ENCODE data around the gene AQP4. TPM values are rescaled to one million over a fixed set of nuclear protein-coding genes. Genes with fewer than 3 reads are reported as not detected.

Gene AQP4
- total and polyA plus RNA-seq, 2 of the 13 experiments (the other 11 are each of a cell fraction or from before 2014, with no cell fraction given) = 0.20 to 0.62 TPM

DNA sequence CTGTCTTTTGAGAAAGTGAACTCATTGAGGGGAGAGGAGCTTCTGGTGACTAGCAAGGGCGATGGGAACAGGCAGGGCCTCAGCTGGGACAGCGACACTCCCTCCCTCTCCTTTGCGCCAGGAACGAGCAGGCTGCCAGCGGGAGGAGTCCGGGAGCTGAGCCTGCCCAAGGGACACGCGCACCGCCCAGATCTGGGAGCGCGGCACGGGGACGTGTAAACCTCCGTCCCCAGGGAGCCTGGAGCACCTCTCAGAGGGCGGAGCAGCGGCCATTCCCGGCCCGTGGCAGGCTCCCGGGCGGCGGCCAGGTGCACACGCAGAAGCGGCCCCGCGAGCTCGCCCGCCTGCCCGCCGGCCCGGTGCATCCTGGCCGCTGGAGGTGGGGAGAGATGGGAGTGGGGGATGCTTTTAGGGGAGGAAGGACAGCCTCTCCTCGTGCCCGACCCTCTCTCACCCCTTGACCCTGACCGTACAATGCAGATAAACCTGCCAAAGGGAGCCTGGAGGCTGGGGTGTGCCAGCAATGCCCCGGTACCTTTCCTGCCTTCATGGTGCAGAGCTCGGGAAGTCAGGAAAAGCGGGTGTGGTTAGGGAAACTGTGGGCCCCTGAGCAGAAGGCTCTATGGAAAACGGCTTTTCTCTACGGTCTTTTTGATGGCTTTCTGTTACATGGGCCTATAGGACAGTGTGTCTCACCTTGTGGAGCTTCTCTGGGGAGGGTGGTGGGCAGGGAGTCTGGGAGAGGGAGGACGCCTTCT lies 2.2 kb downstream of the AQP4 start (continued):
- TF ChIP-seq, protein P1, sequence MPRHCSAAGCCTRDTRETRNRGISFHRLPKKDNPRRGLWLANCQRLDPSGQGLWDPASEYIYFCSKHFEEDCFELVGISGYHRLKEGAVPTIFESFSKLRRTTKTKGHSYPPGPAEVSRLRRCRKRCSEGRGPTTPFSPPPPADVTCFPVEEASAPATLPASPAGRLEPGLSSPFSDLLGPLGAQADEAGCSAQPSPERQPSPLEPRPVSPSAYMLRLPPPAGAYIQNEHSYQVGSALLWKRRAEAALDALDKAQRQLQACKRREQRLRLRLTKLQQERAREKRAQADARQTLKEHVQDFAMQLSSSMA (CRISPR knock-in tag; IDR thresholded peaks at IDR 0.05) = no peak
- TF ChIP-seq, protein P2, sequence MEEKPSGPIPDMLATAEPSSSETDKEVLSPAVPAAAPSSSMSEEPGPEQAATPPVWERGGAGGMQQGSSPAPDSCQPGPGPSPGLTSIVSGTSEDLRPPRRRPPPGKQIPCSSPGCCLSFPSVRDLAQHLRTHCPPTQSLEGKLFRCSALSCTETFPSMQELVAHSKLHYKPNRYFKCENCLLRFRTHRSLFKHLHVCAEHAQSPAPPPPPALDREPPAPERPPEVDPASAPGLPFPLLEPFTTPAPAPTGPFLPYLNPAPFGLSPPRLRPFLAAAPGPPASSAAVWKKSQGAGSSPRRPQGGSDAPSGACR (CRISPR knock-in tag; IDR thresholded peaks at IDR 0.05) = no peak

DNA sequence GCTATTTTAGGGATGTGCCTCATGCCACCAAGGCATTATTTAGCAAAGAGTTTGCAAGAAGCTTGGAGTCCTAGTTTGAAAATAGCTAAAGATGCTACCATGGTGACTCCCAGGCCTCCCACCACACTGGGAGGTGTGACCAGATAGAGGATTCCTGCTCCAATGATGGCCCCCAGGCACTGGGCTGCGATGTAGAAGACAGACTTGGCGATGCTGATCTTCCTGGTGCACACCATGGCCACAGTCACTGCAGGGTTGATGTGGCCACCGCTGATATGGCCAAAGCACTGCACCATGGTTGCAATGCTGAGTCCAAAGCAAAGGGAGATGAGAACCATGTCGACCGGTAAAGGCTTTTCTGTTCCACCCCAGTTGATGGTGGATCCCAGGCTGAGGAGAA lies 3.4 kb downstream of the AQP4 start:
- H2AFZ ChIP-seq (ENCODE audit: low read length) = no peak overlapping the region
- no TSS peak for BruUV-seq (replicated peaks)
- no peaks in the 10 kb centered on the region for H3K79me2 ChIP-seq (ENCODE audit: insufficient read depth, low read length)
- 5% methylated on average over 5 of the region's 5 CpGs for WGBS (ENCODE audit: low lambda C conversion rate)
- no peaks in the 10 kb centered on the region for H3K9me3 ChIP-seq (ENCODE audit: low read length)
- FAIRE-seq (no peak), ATAC-seq (no peak), DNase-seq (ENCODE audit: low spot score) (no peak)
- TF ChIP-seq, protein P3, sequence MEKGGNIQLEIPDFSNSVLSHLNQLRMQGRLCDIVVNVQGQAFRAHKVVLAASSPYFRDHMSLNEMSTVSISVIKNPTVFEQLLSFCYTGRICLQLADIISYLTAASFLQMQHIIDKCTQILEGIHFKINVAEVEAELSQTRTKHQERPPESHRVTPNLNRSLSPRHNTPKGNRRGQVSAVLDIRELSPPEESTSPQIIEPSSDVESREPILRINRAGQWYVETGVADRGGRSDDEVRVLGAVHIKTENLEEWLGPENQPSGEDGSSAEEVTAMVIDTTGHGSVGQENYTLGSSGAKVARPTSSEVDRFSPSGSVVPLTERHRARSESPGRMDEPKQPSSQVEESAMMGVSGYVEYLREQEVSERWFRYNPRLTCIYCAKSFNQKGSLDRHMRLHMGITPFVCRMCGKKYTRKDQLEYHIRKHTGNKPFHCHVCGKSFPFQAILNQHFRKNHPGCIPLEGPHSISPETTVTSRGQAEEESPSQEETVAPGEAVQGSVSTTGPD (CRISPR knock-in tag; IDR thresholded peaks at IDR 0.05) = no peak
- no peak for TF ChIP-seq ZNF776 (CRISPR knock-in tag; IDR thresholded peaks at IDR 0.05)
- TF ChIP-seq, protein P4, sequence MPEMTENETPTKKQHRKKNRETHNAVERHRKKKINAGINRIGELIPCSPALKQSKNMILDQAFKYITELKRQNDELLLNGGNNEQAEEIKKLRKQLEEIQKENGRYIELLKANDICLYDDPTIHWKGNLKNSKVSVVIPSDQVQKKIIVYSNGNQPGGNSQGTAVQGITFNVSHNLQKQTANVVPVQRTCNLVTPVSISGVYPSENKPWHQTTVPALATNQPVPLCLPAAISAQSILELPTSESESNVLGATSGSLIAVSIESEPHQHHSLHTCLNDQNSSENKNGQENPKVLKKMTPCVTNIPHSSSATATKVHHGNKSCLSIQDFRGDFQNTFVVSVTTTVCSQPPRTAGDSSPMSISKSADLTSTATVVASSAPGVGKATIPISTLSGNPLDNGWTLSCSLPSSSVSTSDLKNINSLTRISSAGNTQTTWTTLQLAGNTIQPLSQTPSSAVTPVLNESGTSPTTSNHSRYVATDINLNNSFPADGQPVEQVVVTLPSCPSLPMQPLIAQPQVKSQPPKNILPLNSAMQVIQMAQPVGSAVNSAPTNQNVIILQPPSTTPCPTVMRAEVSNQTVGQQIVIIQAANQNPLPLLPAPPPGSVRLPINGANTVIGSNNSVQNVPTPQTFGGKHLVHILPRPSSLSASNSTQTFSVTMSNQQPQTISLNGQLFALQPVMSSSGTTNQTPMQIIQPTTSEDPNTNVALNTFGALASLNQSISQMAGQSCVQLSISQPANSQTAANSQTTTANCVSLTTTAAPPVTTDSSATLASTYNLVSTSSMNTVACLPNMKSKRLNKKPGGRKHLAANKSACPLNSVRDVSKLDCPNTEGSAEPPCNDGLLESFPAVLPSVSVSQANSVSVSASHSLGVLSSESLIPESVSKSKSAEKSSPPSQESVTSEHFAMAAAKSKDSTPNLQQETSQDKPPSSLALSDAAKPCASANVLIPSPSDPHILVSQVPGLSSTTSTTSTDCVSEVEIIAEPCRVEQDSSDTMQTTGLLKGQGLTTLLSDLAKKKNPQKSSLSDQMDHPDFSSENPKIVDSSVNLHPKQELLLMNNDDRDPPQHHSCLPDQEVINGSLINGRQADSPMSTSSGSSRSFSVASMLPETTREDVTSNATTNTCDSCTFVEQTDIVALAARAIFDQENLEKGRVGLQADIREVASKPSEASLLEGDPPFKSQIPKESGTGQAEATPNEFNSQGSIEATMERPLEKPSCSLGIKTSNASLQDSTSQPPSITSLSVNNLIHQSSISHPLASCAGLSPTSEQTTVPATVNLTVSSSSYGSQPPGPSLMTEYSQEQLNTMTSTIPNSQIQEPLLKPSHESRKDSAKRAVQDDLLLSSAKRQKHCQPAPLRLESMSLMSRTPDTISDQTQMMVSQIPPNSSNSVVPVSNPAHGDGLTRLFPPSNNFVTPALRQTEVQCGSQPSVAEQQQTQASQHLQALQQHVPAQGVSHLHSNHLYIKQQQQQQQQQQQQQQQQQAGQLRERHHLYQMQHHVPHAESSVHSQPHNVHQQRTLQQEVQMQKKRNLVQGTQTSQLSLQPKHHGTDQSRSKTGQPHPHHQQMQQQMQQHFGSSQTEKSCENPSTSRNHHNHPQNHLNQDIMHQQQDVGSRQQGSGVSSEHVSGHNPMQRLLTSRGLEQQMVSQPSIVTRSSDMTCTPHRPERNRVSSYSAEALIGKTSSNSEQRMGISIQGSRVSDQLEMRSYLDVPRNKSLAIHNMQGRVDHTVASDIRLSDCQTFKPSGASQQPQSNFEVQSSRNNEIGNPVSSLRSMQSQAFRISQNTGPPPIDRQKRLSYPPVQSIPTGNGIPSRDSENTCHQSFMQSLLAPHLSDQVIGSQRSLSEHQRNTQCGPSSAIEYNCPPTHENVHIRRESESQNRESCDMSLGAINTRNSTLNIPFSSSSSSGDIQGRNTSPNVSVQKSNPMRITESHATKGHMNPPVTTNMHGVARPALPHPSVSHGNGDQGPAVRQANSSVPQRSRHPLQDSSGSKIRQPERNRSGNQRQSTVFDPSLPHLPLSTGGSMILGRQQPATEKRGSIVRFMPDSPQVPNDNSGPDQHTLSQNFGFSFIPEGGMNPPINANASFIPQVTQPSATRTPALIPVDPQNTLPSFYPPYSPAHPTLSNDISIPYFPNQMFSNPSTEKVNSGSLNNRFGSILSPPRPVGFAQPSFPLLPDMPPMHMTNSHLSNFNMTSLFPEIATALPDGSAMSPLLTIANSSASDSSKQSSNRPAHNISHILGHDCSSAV (CRISPR knock-in tag; IDR thresholded peaks at IDR 0.05; ENCODE audit: borderline replicate concordance) = no peak
- TF ChIP-seq SOX13 (IDR thresholded peaks at IDR 0.05) = no peak
- TF ChIP-seq SOX13 (CRISPR knock-in tag; conservative IDR thresholded peaks at IDR 0.05 in 1 of 2, IDR thresholded peaks at IDR 0.05 in 1 of 2) = no peak
- TF ChIP-seq, protein P5, sequence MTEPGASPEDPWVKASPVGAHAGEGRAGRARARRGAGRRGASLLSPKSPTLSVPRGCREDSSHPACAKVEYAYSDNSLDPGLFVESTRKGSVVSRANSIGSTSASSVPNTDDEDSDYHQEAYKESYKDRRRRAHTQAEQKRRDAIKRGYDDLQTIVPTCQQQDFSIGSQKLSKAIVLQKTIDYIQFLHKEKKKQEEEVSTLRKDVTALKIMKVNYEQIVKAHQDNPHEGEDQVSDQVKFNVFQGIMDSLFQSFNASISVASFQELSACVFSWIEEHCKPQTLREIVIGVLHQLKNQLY (CRISPR knock-in tag; IDR thresholded peaks at IDR 0.05) = no peak
- H3K4me2 ChIP-seq (ENCODE audit: low read depth, low read length) = no peak overlapping the region
- H3K27me3 ChIP-seq (ENCODE audit: control insufficient read depth in 1 of 2, insufficient read depth in 2 of 2, low read length in 2 of 2) = peaks cover 0 to 43% of the 10 kb centered on the region in 2 experiments; a peak in 4 of 5 replicates
- H3K36me3 ChIP-seq (replicated peaks in 1 of 2; ENCODE audit: control insufficient read depth in 1 of 2, insufficient read depth in 2 of 2, low read length in 2 of 2) = no peaks in the 10 kb centered on the region
- POLR2A ChIA-PET = no interaction called here
- H4K20me1 ChIP-seq (ENCODE audit: insufficient read depth, low read length) = no peaks in the 10 kb centered on the region
- in situ Hi-C loops (cut with HindIII; ENCODE audit: extremely low pct_ligation_motif_present, low pct_unique_long_range_greater_than_20kb) = no loop called here
- CTCF ChIA-PET (ENCODE audit: low intra/inter-chr PET ratio, low total read pairs) = no interaction called here
- no peak overlapping the region for H3K9ac ChIP-seq (ENCODE audit: insufficient read depth, low read depth, low read length)
- H3K4me3 ChIP-seq (replicated peaks in 1 of 3; ENCODE audit: insufficient read depth in 1 of 3, low read depth in 2 of 3, low read length in 3 of 3) = no peak overlapping the region
- intact Hi-C loops (cut with micrococcal nuclease; ENCODE audit: unreplicated experiment) = no loop called here
- H3K27ac ChIP-seq (ENCODE audit: extremely low read length, insufficient read depth, low read length) = no peak overlapping the region
- H3K4me1 ChIP-seq (ENCODE audit: insufficient read depth, low read length) = no peaks in the 10 kb centered on the region

All from HepG2 (cell line).